HCT116 (cell line): ENCODE data around the gene LMX1A. TPM values are rescaled to one million over a fixed set of nuclear protein-coding genes. Genes with fewer than 3 reads are reported as not detected.

Experiments used
- ATAC-seq: fragments of 200-7000 bp; cut with Tn5 transposase; 2 replicates; pipeline ENCODE4 v1.9.1; 2020; ENCODE audit warnings: mild to moderate bottlenecking, moderate library complexity
- BruUV-seq: library from RNA; stranded (reverse); fragments of 400-500 nt; replicated peaks from 2 replicates; lab custom pipeline; 2021; lab: Mats Ljungman, UMichigan
- CTCF ChIA-PET: fragments of 300-600 bp; sonication (Branson Sonifier 250); formaldehyde crosslinking; loops from one replicate; lab custom pipeline; 2021; ENCODE audit warnings: antibody characterized with exemption; lab: Charles Lee
- POLR2A ChIA-PET: fragments of 300-600, 350-600 bp; sonication (Branson Sonifier 250); formaldehyde crosslinking; loops from one replicate; lab custom pipeline; 2021; ENCODE audit warnings: antibody characterized with exemption; lab: Charles Lee
- RAD21 ChIA-PET, 2 experiments: fragments of 300-600 bp; sonication (Branson Sonifier 250); formaldehyde crosslinking; loops; one replicate each; lab custom pipeline; 2023; ENCODE audit warnings: low total read pairs in 2 of 2; ENCODE audit not compliant: uncharacterized antibody in 2 of 2, unreplicated experiment in 2 of 2, low non-redundant PET in 1 of 2; lab: Charles Lee
- DNase-seq: peaks from one replicate; pipeline ENCODE4 v3.0.0-alpha.2; 2010; ENCODE audit warnings: low read depth, low spot score
- H2AFZ ChIP-seq: fragments of 200-600 bp; shearing (Covaris generic), sonication (generic); 2 replicates; pipeline ENCODE4 v1.6.1; 2017; ENCODE audit warnings: low read depth, mixed run types, mixed read lengths, antibody characterized with exemption, low read length; ENCODE audit not compliant: poor library complexity, severe bottlenecking
- H3K27ac ChIP-seq: 2 replicates; pipeline ENCODE4 v1.5.1; 2012; ENCODE audit warnings: low read depth, low read length
- H3K27me3 ChIP-seq: fragments of 200-600 bp; sonication (generic); 2 replicates; pipeline ENCODE4 v1.6.1; 2016; ENCODE audit warnings: mixed run types, low read length, mixed read lengths; ENCODE audit not compliant: insufficient read depth
- H3K36me3 ChIP-seq, 2 experiments: fragments of 200-500 bp in 1 of 2; fragments of 200-600 bp in 1 of 2; sonication (Bioruptor generic) in 1 of 2; sonication (generic) in 1 of 2; 2 replicates each; pipeline versions ENCODE4 v1.5.1 to v1.6.1; 2014 to 2016; ENCODE audit warnings: low read length in 2 of 2, inconsistent platforms in 1 of 2, mixed read lengths in 1 of 2, mixed run types in 1 of 2; ENCODE audit not compliant: insufficient read depth in 2 of 2, control insufficient read depth in 1 of 2
- H3K4me1 ChIP-seq, 2 experiments: fragments of 200-600 bp in 1 of 2; sonication (generic) in 1 of 2; 2 replicates each; pipeline versions ENCODE4 v1.5.1 to v1.6.1; 2012 to 2017; ENCODE audit warnings: low read length in 2 of 2, inconsistent platforms in 1 of 2, mild to moderate bottlenecking in 1 of 2, mixed read lengths in 1 of 2, mixed run types in 1 of 2, moderate library complexity in 1 of 2; ENCODE audit not compliant: insufficient read depth in 2 of 2, control insufficient read depth in 1 of 2
- H3K4me2 ChIP-seq: fragments of 200-600 bp; sonication (generic); 2 replicates; pipeline ENCODE4 v1.6.1; 2017; ENCODE audit warnings: mixed run types, low read length, mixed read lengths
- H3K4me3 ChIP-seq, 2 experiments: fragments of 200-600 bp in 1 of 2; sonication (generic) in 1 of 2; replicated peaks in 1 of 2; 2 replicates each; pipeline ENCODE4 v1.5.1; 2011 to 2016; ENCODE audit warnings: low read length in 2 of 2, control low read depth in 1 of 2, low read depth in 1 of 2, mild to moderate bottlenecking in 1 of 2, mixed read lengths in 1 of 2, mixed run types in 1 of 2
- H3K79me2 ChIP-seq: fragments of 200-600 bp; sonication (generic); 2 replicates; pipeline ENCODE4 v1.6.1; 2017; ENCODE audit warnings: mild to moderate bottlenecking, mixed run types, low read length, moderate library complexity, mixed read lengths; ENCODE audit not compliant: insufficient read depth
- H3K9ac ChIP-seq: fragments of 200-600 bp; sonication (generic); 2 replicates; pipeline ENCODE4 v1.6.1; 2016; ENCODE audit warnings: low read length, mixed read lengths
- H3K9me2 ChIP-seq: fragments of 200-600 bp; sonication (generic), shearing (Covaris generic); 2 replicates; pipeline ENCODE4 v1.6.1; 2017; ENCODE audit warnings: mixed run types, mild to moderate bottlenecking, moderate library complexity; ENCODE audit not compliant: insufficient read depth
- H3K9me3 ChIP-seq, 2 experiments: fragments of 200-500 bp in 1 of 2; fragments of 200-600 bp in 1 of 2; sonication (Bioruptor generic) in 1 of 2; sonication (generic) in 1 of 2; 2 replicates each; pipeline ENCODE4 v1.6.1; 2014 to 2017; ENCODE audit warnings: low read length in 2 of 2, mixed read lengths in 2 of 2, inconsistent platforms in 1 of 2, low read depth in 1 of 2, mild to moderate bottlenecking in 1 of 2, mixed run types in 1 of 2, moderate library complexity in 1 of 2; ENCODE audit not compliant: control insufficient read depth in 1 of 2, insufficient read depth in 1 of 2
- H4K20me1 ChIP-seq: fragments of 200-600 bp; sonication (generic), shearing (Covaris generic); 2 replicates; pipeline ENCODE4 v1.6.1; 2017; ENCODE audit warnings: mixed run types, mild to moderate bottlenecking, moderate library complexity; ENCODE audit not compliant: insufficient read depth
- EGR1 ChIP-seq: IDR thresholded peaks from 2 replicates; pipeline ENCODE4 v1.6.1; 2012; ENCODE audit warnings: low read depth
- EZH2phosphoT487 ChIP-seq: fragments of 200-600 bp; IDR thresholded peaks from 2 replicates; pipeline ENCODE4 v1.6.1; 2018; ENCODE audit warnings: antibody characterized with exemption, borderline replicate concordance
- POLR2AphosphoS5 ChIP-seq: IDR thresholded peaks from 2 replicates; pipeline ENCODE4 v1.6.1; 2011; ENCODE audit warnings: mild to moderate bottlenecking, low read depth, low read length, moderate library complexity
- SRF ChIP-seq: IDR thresholded peaks from 2 replicates; pipeline ENCODE4 v1.6.1; 2012; ENCODE audit warnings: low read depth
- TCF7L2 ChIP-seq: IDR thresholded peaks from 2 replicates; pipeline ENCODE4 v1.7.0; 2011; ENCODE audit warnings: borderline replicate concordance, inconsistent platforms; ENCODE audit not compliant: insufficient read depth, insufficient read length; ENCODE audit errors: extremely low read depth
- ZFX ChIP-seq: fragments of 450-650 bp; IDR thresholded peaks from 2 replicates; pipeline ENCODE4 v1.6.1; 2017
- intact Hi-C: fragments of 100-400 bp; cut with micrococcal nuclease; formaldehyde crosslinking; loops from 2 replicates; pipeline ENCODE4 v1.10.0; 2022
- total RNA-seq: library from RNA; stranded (reverse); gene quantifications from one replicate; pipeline ENCODE4 v1.2.1, GENCODE V29; 2021; ENCODE audit not compliant: unreplicated experiment
- TF ChIP-seq, protein P1 (sequence below): IDR thresholded peaks from 2 replicates; pipeline ENCODE4 v1.6.1; 2012; ENCODE audit warnings: low read depth
- TF ChIP-seq, protein P2 (sequence below): IDR thresholded peaks from 2 replicates; pipeline ENCODE4 v1.6.1; 2011; ENCODE audit warnings: mild to moderate bottlenecking, low read length, moderate library complexity; ENCODE audit not compliant: insufficient replicate concordance; ENCODE audit errors: extremely low read depth

LMX1A gene
- total RNA-seq, 1 experiment from 2014 or later, result not detected

DNA sequence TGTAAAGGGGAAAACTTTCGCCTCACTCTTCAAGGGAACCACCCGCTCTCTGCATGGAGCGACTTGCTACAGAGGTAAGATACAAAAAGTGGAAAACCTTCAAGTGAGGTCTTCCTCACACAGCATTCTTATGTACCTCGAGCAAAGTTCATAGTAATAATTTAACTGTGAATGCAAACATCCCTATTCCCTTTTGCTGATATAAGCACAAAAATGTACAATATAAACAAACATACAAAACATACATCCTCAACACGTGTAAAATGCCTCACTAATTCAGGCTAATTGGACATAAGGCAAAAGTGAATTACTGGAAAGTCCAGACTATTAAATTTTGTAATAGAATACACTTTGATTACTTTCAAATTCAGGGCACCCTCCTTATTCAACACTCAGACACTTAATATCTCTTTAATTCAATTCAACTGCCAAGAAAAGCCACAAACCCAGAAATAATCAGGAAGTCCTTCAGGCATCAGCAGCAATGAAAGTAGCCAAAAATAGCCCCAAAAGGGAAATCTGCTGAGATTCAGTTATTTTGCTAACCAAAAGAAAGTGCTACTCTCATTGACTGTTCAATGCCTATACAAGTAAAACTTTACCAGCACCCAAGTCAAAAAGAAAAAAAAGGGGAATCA lies 15.2 kb upstream of the LMX1A start:
- intact Hi-C loops, result no loop called here
- BruUV-seq, result no TSS peak
- H4K20me1 ChIP-seq, result no peaks in the 10 kb centered on the region
- H3K4me3 ChIP-seq, result no peak overlapping the region
- H3K27ac ChIP-seq, result no peak overlapping the region
- DNase-seq, result no peak
- ATAC-seq, result no peak
- H3K4me1 ChIP-seq, result peaks cover 0 to 10% of the 10 kb centered on the region in 2 experiments; a peak in 3 of 4 replicates
- no peaks in the 10 kb centered on the region for H3K27me3 ChIP-seq
- CTCF ChIA-PET, result no interaction called here
- no peaks in the 10 kb centered on the region for H3K36me3 ChIP-seq
- no peak overlapping the region for H3K9ac ChIP-seq
- no peaks in the 10 kb centered on the region for H3K9me2 ChIP-seq
- POLR2A ChIA-PET, result no interaction called here
- H3K79me2 ChIP-seq, result no peaks in the 10 kb centered on the region
- H3K9me3 ChIP-seq, result no peaks in the 10 kb centered on the region
- TF ChIP-seq POLR2AphosphoS5 (no peak), ZFX (no peak), EGR1 (no peak), TCF7L2 (no peak), EZH2phosphoT487 (no peak), SRF (no peak)
- TF ChIP-seq, protein P1, sequence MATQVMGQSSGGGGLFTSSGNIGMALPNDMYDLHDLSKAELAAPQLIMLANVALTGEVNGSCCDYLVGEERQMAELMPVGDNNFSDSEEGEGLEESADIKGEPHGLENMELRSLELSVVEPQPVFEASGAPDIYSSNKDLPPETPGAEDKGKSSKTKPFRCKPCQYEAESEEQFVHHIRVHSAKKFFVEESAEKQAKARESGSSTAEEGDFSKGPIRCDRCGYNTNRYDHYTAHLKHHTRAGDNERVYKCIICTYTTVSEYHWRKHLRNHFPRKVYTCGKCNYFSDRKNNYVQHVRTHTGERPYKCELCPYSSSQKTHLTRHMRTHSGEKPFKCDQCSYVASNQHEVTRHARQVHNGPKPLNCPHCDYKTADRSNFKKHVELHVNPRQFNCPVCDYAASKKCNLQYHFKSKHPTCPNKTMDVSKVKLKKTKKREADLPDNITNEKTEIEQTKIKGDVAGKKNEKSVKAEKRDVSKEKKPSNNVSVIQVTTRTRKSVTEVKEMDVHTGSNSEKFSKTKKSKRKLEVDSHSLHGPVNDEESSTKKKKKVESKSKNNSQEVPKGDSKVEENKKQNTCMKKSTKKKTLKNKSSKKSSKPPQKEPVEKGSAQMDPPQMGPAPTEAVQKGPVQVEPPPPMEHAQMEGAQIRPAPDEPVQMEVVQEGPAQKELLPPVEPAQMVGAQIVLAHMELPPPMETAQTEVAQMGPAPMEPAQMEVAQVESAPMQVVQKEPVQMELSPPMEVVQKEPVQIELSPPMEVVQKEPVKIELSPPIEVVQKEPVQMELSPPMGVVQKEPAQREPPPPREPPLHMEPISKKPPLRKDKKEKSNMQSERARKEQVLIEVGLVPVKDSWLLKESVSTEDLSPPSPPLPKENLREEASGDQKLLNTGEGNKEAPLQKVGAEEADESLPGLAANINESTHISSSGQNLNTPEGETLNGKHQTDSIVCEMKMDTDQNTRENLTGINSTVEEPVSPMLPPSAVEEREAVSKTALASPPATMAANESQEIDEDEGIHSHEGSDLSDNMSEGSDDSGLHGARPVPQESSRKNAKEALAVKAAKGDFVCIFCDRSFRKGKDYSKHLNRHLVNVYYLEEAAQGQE, result no peak
- TF ChIP-seq, protein P2, sequence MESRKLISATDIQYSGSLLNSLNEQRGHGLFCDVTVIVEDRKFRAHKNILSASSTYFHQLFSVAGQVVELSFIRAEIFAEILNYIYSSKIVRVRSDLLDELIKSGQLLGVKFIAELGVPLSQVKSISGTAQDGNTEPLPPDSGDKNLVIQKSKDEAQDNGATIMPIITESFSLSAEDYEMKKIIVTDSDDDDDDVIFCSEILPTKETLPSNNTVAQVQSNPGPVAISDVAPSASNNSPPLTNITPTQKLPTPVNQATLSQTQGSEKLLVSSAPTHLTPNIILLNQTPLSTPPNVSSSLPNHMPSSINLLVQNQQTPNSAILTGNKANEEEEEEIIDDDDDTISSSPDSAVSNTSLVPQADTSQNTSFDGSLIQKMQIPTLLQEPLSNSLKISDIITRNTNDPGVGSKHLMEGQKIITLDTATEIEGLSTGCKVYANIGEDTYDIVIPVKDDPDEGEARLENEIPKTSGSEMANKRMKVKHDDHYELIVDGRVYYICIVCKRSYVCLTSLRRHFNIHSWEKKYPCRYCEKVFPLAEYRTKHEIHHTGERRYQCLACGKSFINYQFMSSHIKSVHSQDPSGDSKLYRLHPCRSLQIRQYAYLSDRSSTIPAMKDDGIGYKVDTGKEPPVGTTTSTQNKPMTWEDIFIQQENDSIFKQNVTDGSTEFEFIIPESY, result no peak
- no peak overlapping the region for H3K4me2 ChIP-seq
- no peak overlapping the region for H2AFZ ChIP-seq
- RAD21 ChIA-PET, result no interaction called here
